ENCODE measurements around the gene NBEAL2. TPM values are rescaled to one million over a fixed set of nuclear protein-coding genes. Genes with fewer than 3 reads are reported as not detected.
"Not testable (repeated sequence)": the region's sequence is repeated elsewhere in the genome, so short reads cannot be mapped to it uniquely, and the experiment has no call there.

The NBEAL2 gene
- total RNA-seq, 6 experiments from 2014 or later = 8.9 to 11.7 (median 10.8) TPM

- ATAC-seq = peak; percentile 77 to 88 (median 86)
- WGBS (ENCODE audit: insufficient coverage, low coverage, low lambda C conversion rate, missing lambda C conversion rate) = 13% methylated on average over 1 of the region's 1 CpG
- H3K27ac ChIP-seq = peak overlapping the region in 2 of 3 donors; percentile 6 to 55
These were observed 43.2 kb downstream of the NBEAL2 start for GRCh38 chr3:47022641-47023071.

GRCh38 chr3:47024932-47025331 is 45.5 kb downstream of the NBEAL2 start:
- Histone ChIP-seq H3K36me3 (no peaks in the 10 kb centered on the region), H3K9me3 (no peaks in the 10 kb centered on the region), H3K4me3 (no peak overlapping the region), H3K27ac (no peak overlapping the region), H3K4me1 (peaks cover 0 to 15% (median 0%) of the 10 kb centered on the region in 4 donors), H3K27me3 (no peaks in the 10 kb centered on the region)
- no peak for ATAC-seq
- TF ChIP-seq POLR2A (IDR thresholded peaks at IDR 0.05) (no peak), CTCF (IDR thresholded peaks at IDR 0.05) (no peak)
- DNase-seq = no peak
- intact Hi-C loops (cut with DNase I) = no loop called here

More at GRCh38 chr3:47022641-47023071, 43.2 kb downstream of the NBEAL2 start:
- H3K9me3 ChIP-seq = no peaks in the 10 kb centered on the region
- no peaks in the 10 kb centered on the region for H3K27me3 ChIP-seq
- intact Hi-C loops (cut with DNase I) = no loop called here
- H3K4me3 ChIP-seq = no peak overlapping the region
- peaks cover 0 to 12% (median 0%) of the 10 kb centered on the region in 4 donors for H3K36me3 ChIP-seq
- TF ChIP-seq CTCF (IDR thresholded peaks at IDR 0.05) (no peak), POLR2A (IDR thresholded peaks at IDR 0.05) (no peak)
- H3K4me1 ChIP-seq = peaks cover 0 to 19% (median 1%) of the 10 kb centered on the region in 4 donors
- peak in 2 of 3 donors; percentile 36 to 66 for DNase-seq

GRCh38 chr3:47026432-47026831 is 47.0 kb downstream of the NBEAL2 start:
- H3K36me3 ChIP-seq; H3K27me3 ChIP-seq; DNase-seq; ATAC-seq; intact Hi-C loops (cut with DNase I); H3K9me3 ChIP-seq; H3K27ac ChIP-seq; H3K4me3 ChIP-seq: not testable (repeated sequence)
- 80% methylated on average over 1 of the region's 1 CpG for WGBS (ENCODE audit: insufficient coverage, low coverage, low lambda C conversion rate, missing lambda C conversion rate)
- peaks cover 0 to 12% (median 0%) of the 10 kb centered on the region in 4 donors for H3K4me1 ChIP-seq

- intact Hi-C loops (cut with DNase I) = no loop called here
- H3K4me3 ChIP-seq = no peak overlapping the region
- peaks cover 0 to 1% (median 0%) of the 10 kb centered on the region in 4 donors for H3K4me1 ChIP-seq
- DNase-seq (no peak), ATAC-seq (no peak)
- no peaks in the 10 kb centered on the region for H3K27me3 ChIP-seq
- TF ChIP-seq POLR2A (IDR thresholded peaks at IDR 0.05) (no peak), CTCF (IDR thresholded peaks at IDR 0.05) (no peak)
- no peaks in the 10 kb centered on the region for H3K36me3 ChIP-seq
- WGBS (ENCODE audit: insufficient coverage, low coverage, low lambda C conversion rate, missing lambda C conversion rate) = 90% methylated on average over 3 of the region's 3 CpGs
- no peak overlapping the region for H3K27ac ChIP-seq
- no peaks in the 10 kb centered on the region for H3K9me3 ChIP-seq
These were observed 48.7 kb downstream of the NBEAL2 start for GRCh38 chr3:47028146-47028545.

GRCh38 chr3:47028667-47029066 is 49.2 kb downstream of the NBEAL2 start:
- no peak for DNase-seq
- TF ChIP-seq POLR2A (IDR thresholded peaks at IDR 0.05) (no peak), CTCF (IDR thresholded peaks at IDR 0.05) (no peak)
- Histone ChIP-seq H3K9me3 (no peaks in the 10 kb centered on the region), H3K4me3 (no peak overlapping the region), H3K36me3 (no peaks in the 10 kb centered on the region), H3K4me1 (no peaks in the 10 kb centered on the region), H3K27ac (no peak overlapping the region), H3K27me3 (no peaks in the 10 kb centered on the region)
- 100% methylated on average over 1 of the region's 1 CpG for WGBS (ENCODE audit: insufficient coverage, low coverage, low lambda C conversion rate, missing lambda C conversion rate)
- peak in 1 of 4 donors; percentile 40 for ATAC-seq
- intact Hi-C loops (cut with DNase I) = no loop called here

GRCh38 chr3:47031041-47031440 is 51.6 kb downstream of the NBEAL2 start:
- H3K27me3 ChIP-seq; H3K4me1 ChIP-seq; DNase-seq; H3K27ac ChIP-seq; ATAC-seq; H3K4me3 ChIP-seq; H3K9me3 ChIP-seq; H3K36me3 ChIP-seq; intact Hi-C loops (cut with DNase I): not testable (repeated sequence)
- 67% methylated on average over 4 of the region's 4 CpGs for WGBS (ENCODE audit: insufficient coverage, low coverage, low lambda C conversion rate, missing lambda C conversion rate)

Data from right lobe of liver (tissue), 6 donors.